A549 (cell line): ENCODE measurements around the gene IGF2BP3.

ENCODE experiments used
- ESRRA ChIP-seq: fragments of 150-350 bp; IDR thresholded peaks from 2 replicates; pipeline ENCODE4 v1.6.1; 2014; ENCODE audit warnings: mild to moderate bottlenecking, low read length, borderline replicate concordance
- KDM5A ChIP-seq: fragments of 200-600 bp; sonication (generic); IDR thresholded peaks from 2 replicates; pipeline ENCODE4 v1.6.1; 2016; ENCODE audit warnings: antibody characterized with exemption, mild to moderate bottlenecking
- TF ChIP-seq, protein P1 (sequence below): fragments of >200 bp; sonication (Bioruptor Twin); formaldehyde crosslinking; IDR thresholded peaks from 3 replicates; pipeline ENCODE4 v1.5.1; 2016

GRCh38 chr7:23334482-23335056 lies 135.7 kb downstream of the IGF2BP3 start:
- TF ChIP-seq, protein P1, sequence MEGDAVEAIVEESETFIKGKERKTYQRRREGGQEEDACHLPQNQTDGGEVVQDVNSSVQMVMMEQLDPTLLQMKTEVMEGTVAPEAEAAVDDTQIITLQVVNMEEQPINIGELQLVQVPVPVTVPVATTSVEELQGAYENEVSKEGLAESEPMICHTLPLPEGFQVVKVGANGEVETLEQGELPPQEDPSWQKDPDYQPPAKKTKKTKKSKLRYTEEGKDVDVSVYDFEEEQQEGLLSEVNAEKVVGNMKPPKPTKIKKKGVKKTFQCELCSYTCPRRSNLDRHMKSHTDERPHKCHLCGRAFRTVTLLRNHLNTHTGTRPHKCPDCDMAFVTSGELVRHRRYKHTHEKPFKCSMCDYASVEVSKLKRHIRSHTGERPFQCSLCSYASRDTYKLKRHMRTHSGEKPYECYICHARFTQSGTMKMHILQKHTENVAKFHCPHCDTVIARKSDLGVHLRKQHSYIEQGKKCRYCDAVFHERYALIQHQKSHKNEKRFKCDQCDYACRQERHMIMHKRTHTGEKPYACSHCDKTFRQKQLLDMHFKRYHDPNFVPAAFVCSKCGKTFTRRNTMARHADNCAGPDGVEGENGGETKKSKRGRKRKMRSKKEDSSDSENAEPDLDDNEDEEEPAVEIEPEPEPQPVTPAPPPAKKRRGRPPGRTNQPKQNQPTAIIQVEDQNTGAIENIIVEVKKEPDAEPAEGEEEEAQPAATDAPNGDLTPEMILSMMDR = no peak
- no peak for TF ChIP-seq ESRRA
- no peak for TF ChIP-seq KDM5A
